Lower lobe of right lung (tissue), 2 donors: Measurements from ENCODE around the gene PITX3. TPM values are rescaled to one million over a fixed set of nuclear protein-coding genes. Genes with fewer than 3 reads are reported as not detected.

Source experiments
- ATAC-seq, 2 donors: fragments of 200-7000 bp; cut with Tn5 transposase; one replicate each; pipeline ENCODE4 v1.9.1; 2020 to 2022; ENCODE audit warnings: mild to moderate bottlenecking in 2 of 2, moderate library complexity in 2 of 2
- DNase-seq: peaks from one replicate; pipeline ENCODE4 v3.0.0-alpha.2; 2020
- H3K27ac ChIP-seq: fragments of 200-600 bp; one replicate; pipeline ENCODE4 v1.8.0; 2022
- H3K27me3 ChIP-seq: fragments of 200-600 bp; one replicate; pipeline ENCODE4 v1.8.0; 2022; ENCODE audit warnings: low read depth
- H3K36me3 ChIP-seq: fragments of 200-600 bp; one replicate; pipeline ENCODE4 v1.8.0; 2022; ENCODE audit warnings: mild to moderate bottlenecking
- H3K4me1 ChIP-seq: fragments of 200-600 bp; one replicate; pipeline ENCODE4 v1.8.0; 2022
- H3K4me3 ChIP-seq: fragments of 200-600 bp; one replicate; pipeline ENCODE4 v1.8.0; 2022; ENCODE audit warnings: mild to moderate bottlenecking
- H3K9me3 ChIP-seq: fragments of 200-600 bp; one replicate; pipeline ENCODE4 v1.8.0; 2022
- CTCF ChIP-seq: fragments of 200-600 bp; IDR thresholded peaks from one replicate; pipeline ENCODE4 v1.8.0; 2022; ENCODE audit warnings: antibody characterized with exemption, mild to moderate bottlenecking
- intact Hi-C: fragments of 100-400 bp; cut with DNase I; formaldehyde crosslinking; loops from one replicate; pipeline ENCODE4 v1.11.0; 2022
- total RNA-seq: library from RNA; stranded (reverse); fragmentation: NEBNext Ultra II Directional; extraction: Animal tissue kit (Norgen Biotek cat#: 25700); gene quantifications from one replicate; pipeline ENCODE4 v1.2.1, GENCODE V29; 2021
- donor health status: DM: no; HTN: yes; CAD: no; lungs with severe emphysema.

PITX3 gene
- total RNA-seq, 1 donor from 2014 or later = not detected

- Histone ChIP-seq H3K4me3 (peak overlapping the region; percentile 85), H3K27me3 (no peaks in the 10 kb centered on the region), H3K36me3 (no peaks in the 10 kb centered on the region), H3K4me1 (peaks cover 59% of the 10 kb centered on the region), H3K9me3 (no peaks in the 10 kb centered on the region), H3K27ac (peak overlapping the region; percentile 86)
- TF ChIP-seq CTCF = no peak
- intact Hi-C loops = no loop called here
- no peak for ATAC-seq
- no peak for DNase-seq
Measured at GRCh38 chr10:102246261-102246660, 4.9 kb upstream of the PITX3 start.

DNA sequence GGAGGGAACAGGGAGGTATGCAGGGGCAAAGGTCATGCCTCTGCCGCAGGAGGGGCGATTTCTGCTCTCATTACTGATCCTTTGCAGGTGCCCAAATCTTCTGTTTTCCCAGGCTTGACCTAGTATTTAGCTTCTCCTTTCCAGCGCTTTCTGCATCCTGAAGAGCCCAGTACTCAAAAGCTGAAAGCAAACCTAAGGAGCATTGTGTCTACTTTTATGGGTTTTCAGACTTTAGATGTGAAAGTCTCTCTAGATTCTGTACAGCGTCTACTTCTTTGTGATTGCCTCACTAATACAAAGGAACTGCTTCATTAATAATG is 4.6 kb upstream of the PITX3 start:
- Histone ChIP-seq H3K9me3 (no peaks in the 10 kb centered on the region), H3K36me3 (no peaks in the 10 kb centered on the region), H3K27me3 (peaks cover under 1% of the 10 kb centered on the region), H3K4me1 (peaks cover 62% of the 10 kb centered on the region), H3K4me3 (peak overlapping the region; percentile 85), H3K27ac (peak overlapping the region; percentile 86)
- no peak for DNase-seq
- no peak for TF ChIP-seq CTCF
- peak in 1 of 2 donors; percentile 1 for ATAC-seq
- intact Hi-C loops = no loop called here

- intact Hi-C loops = no loop called here
- no peak for TF ChIP-seq CTCF
- H3K9me3 ChIP-seq = no peaks in the 10 kb centered on the region
- H3K27ac ChIP-seq = peak within 1 kb of the TSS; percentile 86
- ATAC-seq = peak; percentile 94 to 96
- H3K36me3 ChIP-seq = no peaks in the 10 kb centered on the region
- H3K4me1 ChIP-seq = peaks cover 67% of the 10 kb centered on the region
- H3K4me3 ChIP-seq = peak within 1 kb of the TSS; percentile 85
- DNase-seq = peak; percentile 93
- H3K27me3 ChIP-seq = peaks cover 6% of the 10 kb centered on the region
Measured at GRCh38 chr10:102245082-102245931, 4.0 kb upstream of the PITX3 start, which contains the start of gene GBF1. Gene GBF1 (plus strand): TSS chr10:102245532. CDS start chr10:102258939, 13,407 bp downstream.

DNA sequence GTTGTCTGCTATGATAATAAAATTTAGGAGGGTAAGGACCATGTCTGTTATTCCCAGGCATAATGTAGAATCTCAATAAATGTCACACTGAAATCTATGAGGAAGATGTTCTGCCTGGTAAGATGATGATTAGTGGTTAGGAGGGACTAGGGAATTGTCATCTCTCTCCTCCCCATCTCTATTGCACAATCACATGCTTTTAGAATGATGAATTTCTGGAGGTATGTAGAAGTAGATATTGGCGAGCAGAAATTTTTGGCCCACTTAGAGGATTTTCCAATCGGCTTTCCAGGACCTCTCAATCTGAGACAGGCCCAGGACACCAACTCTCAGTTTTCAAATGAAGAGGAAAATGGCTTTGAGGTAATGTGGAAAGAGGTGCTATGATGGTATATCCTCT is 2.0 kb upstream of the PITX3 start:
- TF ChIP-seq CTCF = no peak
- intact Hi-C loops = no loop called here
- H3K36me3 ChIP-seq = no peaks in the 10 kb centered on the region
- ATAC-seq = no peak
- no peak for DNase-seq
- H3K27me3 ChIP-seq = peaks cover 10% of the 10 kb centered on the region
- H3K27ac ChIP-seq = no peak overlapping the region
- H3K9me3 ChIP-seq = no peaks in the 10 kb centered on the region
- H3K4me3 ChIP-seq = no peak overlapping the region
- H3K4me1 ChIP-seq = peaks cover 51% of the 10 kb centered on the region

GRCh38 chr10:102242118-102242485 is 790 bp upstream of the PITX3 start:
- Histone ChIP-seq H3K4me3 (peak overlapping the region; percentile 70), H3K27me3 (peaks cover 17% of the 10 kb centered on the region), H3K36me3 (no peaks in the 10 kb centered on the region), H3K27ac (no peak overlapping the region), H3K4me1 (peaks cover 39% of the 10 kb centered on the region), H3K9me3 (no peaks in the 10 kb centered on the region)
- ATAC-seq (no peak), DNase-seq (no peak)
- TF ChIP-seq CTCF = no peak
- intact Hi-C loops = no loop called here
